Neural cell (in vitro differentiated cells): Measurements from ENCODE around the gene FOLR2. TPM values are rescaled to one million over a fixed set of nuclear protein-coding genes. Genes with fewer than 3 reads are reported as not detected.

Source experiments
- H2AFZ ChIP-seq: fragments of 200-600, 300-800 bp; sonication (generic), shearing (Covaris generic); 2 replicates; pipeline ENCODE4 v1.6.0; 2014; ENCODE audit warnings: low read depth, mild to moderate bottlenecking, antibody characterized with exemption, low read length, moderate library complexity
- H3F3A ChIP-seq: fragments of 200-600 bp; shearing (Covaris generic); 2 replicates; pipeline ENCODE4 v1.6.1; 2016; ENCODE audit warnings: mild to moderate bottlenecking, moderate library complexity, mixed read lengths, antibody characterized with exemption, low read length; ENCODE audit not compliant: insufficient read depth, poor library complexity, severe bottlenecking
- H3K27ac ChIP-seq: fragments of 200-600, 300-800 bp; sonication (generic), shearing (Covaris generic); 2 replicates; pipeline ENCODE4 v1.5.1; 2014; ENCODE audit warnings: mild to moderate bottlenecking, low read length, moderate library complexity
- H3K27me3 ChIP-seq: fragments of 300-800, 200-600 bp; sonication (generic), shearing (Covaris generic); 2 replicates; pipeline ENCODE4 v1.6.0; 2014; ENCODE audit warnings: mild to moderate bottlenecking, low read depth, low read length, moderate library complexity; ENCODE audit not compliant: insufficient read depth
- H3K36me3 ChIP-seq: fragments of 300-800, 200-600 bp; sonication (generic), shearing (Covaris generic); 2 replicates; pipeline ENCODE4 v1.5.1; 2014; ENCODE audit warnings: mild to moderate bottlenecking, antibody characterized with exemption, low read length, moderate library complexity; ENCODE audit not compliant: insufficient read depth
- H3K4me2 ChIP-seq: fragments of 300-800, 200-600 bp; sonication (generic), shearing (Covaris generic); 2 replicates; pipeline ENCODE4 v1.6.0; 2014; ENCODE audit warnings: mild to moderate bottlenecking, low read length
- H3K4me3 ChIP-seq: fragments of 300-800, 200-600 bp; sonication (generic), shearing (Covaris generic); 2 replicates; pipeline ENCODE4 v1.5.1; 2014; ENCODE audit warnings: mild to moderate bottlenecking, low read length, moderate library complexity
- H3K79me2 ChIP-seq: fragments of 200-600 bp; shearing (Covaris generic); replicated peaks from 2 replicates; pipeline ENCODE4 v1.6.0; 2014; ENCODE audit warnings: mild to moderate bottlenecking, low read length, moderate library complexity; ENCODE audit not compliant: insufficient read depth
- H3K9ac ChIP-seq: fragments of 300-800, 200-600 bp; sonication (generic), shearing (Covaris generic); 2 replicates; pipeline ENCODE4 v1.6.1; 2016; ENCODE audit warnings: mild to moderate bottlenecking, low read length, mixed read lengths
- H3K9me2 ChIP-seq: fragments of 200-600 bp; shearing (Covaris generic); 2 replicates; pipeline ENCODE4 v1.6.1; 2016; ENCODE audit warnings: mild to moderate bottlenecking, low read length, mixed read lengths; ENCODE audit not compliant: insufficient read depth
- H3K9me3 ChIP-seq: fragments of 200-600, 300-800 bp; sonication (generic), shearing (Covaris generic); 2 replicates; pipeline ENCODE4 v1.6.1; 2016; ENCODE audit warnings: mild to moderate bottlenecking, mixed run types, low read length, moderate library complexity, mixed read lengths
- H4K20me1 ChIP-seq: fragments of 200-600 bp; shearing (Covaris generic); 2 replicates; pipeline ENCODE4 v1.6.1; 2016; ENCODE audit warnings: mild to moderate bottlenecking, mixed run types; ENCODE audit not compliant: insufficient read depth
- CTCF ChIP-seq: fragments of 450-650 bp; IDR thresholded peaks from 2 replicates; pipeline ENCODE4 v1.5.1; 2014; ENCODE audit warnings: antibody characterized with exemption, mild to moderate bottlenecking, moderate library complexity; ENCODE audit not compliant: poor library complexity, severe bottlenecking
- EP300 ChIP-seq: fragments of 450-650 bp; conservative IDR thresholded peaks from 2 replicates; pipeline ENCODE4 v1.6.1; 2014; ENCODE audit warnings: antibody characterized with exemption, mild to moderate bottlenecking, moderate library complexity; ENCODE audit not compliant: poor library complexity, severe bottlenecking
- EZH2 ChIP-seq: fragments of 200-600, 300-800 bp; shearing (Covaris generic), sonication (generic); IDR thresholded peaks from 2 replicates; pipeline ENCODE4 v1.6.1; 2014; ENCODE audit warnings: antibody characterized with exemption, low read length, borderline replicate concordance, mild to moderate bottlenecking; ENCODE audit not compliant: insufficient read depth, poor library complexity, severe bottlenecking
- MXI1 ChIP-seq: fragments of 450-650 bp; conservative IDR thresholded peaks from 2 replicates; pipeline ENCODE4 v1.6.1; 2014; ENCODE audit warnings: antibody characterized with exemption, mild to moderate bottlenecking; ENCODE audit not compliant: poor library complexity, severe bottlenecking
- POLR2AphosphoS5 ChIP-seq: IDR thresholded peaks from 2 replicates; pipeline ENCODE4 v1.6.1; 2012
- RAD21 ChIP-seq: fragments of 450-650 bp; conservative IDR thresholded peaks from 2 replicates; pipeline ENCODE4 v1.6.1; 2014; ENCODE audit warnings: antibody characterized with exemption, mild to moderate bottlenecking, moderate library complexity
- REST ChIP-seq: IDR thresholded peaks from 2 replicates; pipeline ENCODE4 v1.6.1; 2012; ENCODE audit warnings: borderline replicate concordance
- SMC3 ChIP-seq: fragments of 450-650 bp; conservative IDR thresholded peaks from 2 replicates; pipeline ENCODE4 v1.6.1; 2014; ENCODE audit warnings: antibody characterized with exemption, mild to moderate bottlenecking, moderate library complexity; ENCODE audit not compliant: poor library complexity
- TAF1 ChIP-seq: IDR thresholded peaks from 2 replicates; pipeline ENCODE4 v1.6.1; 2012; ENCODE audit warnings: low read depth
- polyA plus RNA-seq: library from polyadenylated mRNA; depleted of rRNA; stranded (reverse); fragments of >200 nt; gene quantifications from 2 replicates; pipeline ENCODE4 v1.2.3, GENCODE V29; 2014

The FOLR2 gene
- polyA plus RNA-seq, 1 donor from 2014 or later = not detected

DNA sequence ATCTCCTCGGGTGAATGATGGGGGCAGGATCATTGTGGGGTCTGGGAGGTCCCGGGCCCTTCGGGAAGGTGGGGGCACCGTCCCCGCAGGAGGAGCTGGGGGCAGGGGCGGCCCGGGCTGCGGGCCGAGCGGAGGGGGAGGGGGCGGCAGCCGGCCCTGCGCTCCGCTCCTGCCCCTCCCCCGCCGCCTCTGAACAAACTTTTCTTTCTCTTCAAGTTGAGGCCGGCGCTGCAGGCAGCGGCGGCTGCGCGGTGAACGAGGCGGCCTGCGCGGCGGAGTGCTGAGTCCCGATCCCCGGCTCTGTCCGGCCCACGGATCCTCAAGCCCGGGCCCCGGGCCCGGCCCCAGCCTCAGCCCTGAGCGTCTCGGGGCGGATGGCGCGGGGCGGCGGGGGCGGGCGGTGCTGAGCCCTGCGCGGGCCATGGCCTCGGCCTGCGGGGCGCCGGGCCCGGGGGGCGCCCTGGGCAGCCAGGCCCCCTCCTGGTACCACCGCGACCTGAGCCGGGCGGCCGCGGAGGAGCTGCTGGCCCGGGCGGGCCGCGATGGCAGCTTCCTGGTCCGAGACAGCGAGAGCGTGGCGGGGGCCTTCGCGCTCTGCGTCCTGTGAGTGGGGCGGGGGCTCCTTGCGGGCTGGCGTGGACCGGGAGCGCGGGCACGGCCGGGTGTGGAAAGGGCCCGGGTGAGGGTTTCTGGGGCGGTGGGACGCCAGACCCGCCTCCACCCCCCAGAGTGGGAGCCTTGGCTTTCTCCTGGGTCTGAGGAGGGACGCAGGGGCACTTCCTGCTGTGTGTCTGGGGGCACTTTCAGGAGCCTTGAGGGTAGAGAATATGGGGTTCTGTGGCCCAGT is 8.2 kb downstream of the FOLR2 start, which contains the start of gene INPPL1:
TSS of gene INPPL1 (plus strand) at position 204 of the 847 bp plus-strand sequence. CDS start at position 422, 218 bp downstream.
- Histone ChIP-seq H3K36me3 (no peaks in the 10 kb centered on the region), H3K27ac (no peak within 1 kb of the TSS), H3K4me3 (peak within 1 kb of the TSS; percentile 70), H3K9me3 (no peaks in the 10 kb centered on the region), H3F3A (no peaks in the 10 kb centered on the region), H3K79me2 (peaks cover 13% of the 10 kb centered on the region), H3K9me2 (no peaks in the 10 kb centered on the region), H3K27me3 (peaks cover 34% of the 10 kb centered on the region), H3K4me2 (no peak within 1 kb of the TSS), H4K20me1 (no peaks in the 10 kb centered on the region), H3K9ac (peak within 1 kb of the TSS; percentile 36), H2AFZ (no peak within 1 kb of the TSS)
- TF ChIP-seq POLR2AphosphoS5 = no peak
- TF ChIP-seq EZH2 = no peak
- TF ChIP-seq MXI1 = no peak
- no peak for TF ChIP-seq RAD21
- TF ChIP-seq TAF1 = no peak
- no peak for TF ChIP-seq SMC3
- TF ChIP-seq REST = no peak
- TF ChIP-seq EP300 = no peak
- TF ChIP-seq CTCF = no peak

DNA sequence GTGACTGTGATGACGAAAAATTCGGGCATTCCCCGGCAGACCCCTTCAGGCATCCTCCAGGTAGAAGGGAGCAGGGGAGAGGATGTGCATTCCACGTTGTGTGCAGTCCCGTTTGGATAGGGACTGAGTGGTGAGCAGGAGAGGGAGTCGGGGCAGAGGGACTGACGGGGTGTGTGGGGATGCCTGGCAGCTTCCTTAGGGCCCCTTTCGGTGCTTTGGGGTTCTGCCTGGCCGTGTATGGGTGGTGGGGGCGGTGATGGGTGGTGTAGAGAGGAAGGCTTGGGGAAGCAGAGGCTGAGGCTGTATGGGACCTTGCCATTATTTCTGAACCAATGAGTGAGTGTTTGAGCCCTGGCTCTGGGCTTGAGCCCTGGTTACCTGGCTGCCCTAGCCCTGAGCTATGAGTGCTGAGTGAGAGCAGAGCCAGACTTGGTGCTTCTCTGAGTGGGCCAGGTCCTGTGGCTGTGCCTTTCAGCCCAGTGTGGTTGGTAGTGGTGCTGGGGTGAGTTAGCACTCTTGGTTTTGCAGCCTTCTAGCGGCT is 8.9 kb downstream of the FOLR2 start:
- Histone ChIP-seq H3K9ac (peak overlapping the region; percentile 1), H3K9me2 (no peaks in the 10 kb centered on the region), H2AFZ (no peak overlapping the region), H3K27me3 (peaks cover 34% of the 10 kb centered on the region), H3K9me3 (no peaks in the 10 kb centered on the region), H3K4me2 (no peak overlapping the region), H3K79me2 (peaks cover 13% of the 10 kb centered on the region), H3K4me3 (peak overlapping the region; percentile 70), H4K20me1 (no peaks in the 10 kb centered on the region), H3F3A (no peaks in the 10 kb centered on the region), H3K36me3 (no peaks in the 10 kb centered on the region), H3K27ac (no peak overlapping the region)
- TF ChIP-seq SMC3 = no peak
